GM23338 (cell line): ENCODE results near the gene AFF3. TPM values are rescaled to one million over a fixed set of nuclear protein-coding genes. Genes with fewer than 3 reads are reported as not detected.

Source experiments
- ATAC-seq: fragments of 200-7000 bp; cut with Tn5 transposase; 3 replicates; pipeline ENCODE4 v1.9.1; 2020
- DNase-seq: peaks from one replicate; pipeline ENCODE4 v3.0.0-alpha.2; 2015; ENCODE audit warnings: low spot score
- H2AFZ ChIP-seq: fragments of 200-600 bp; sonication (generic); 2 replicates; pipeline ENCODE4 v1.8.0; 2016; ENCODE audit warnings: antibody characterized with exemption, mild to moderate bottlenecking, moderate library complexity
- H3F3A ChIP-seq: fragments of 200-600 bp; sonication (generic); replicated peaks from 2 replicates; pipeline ENCODE4 v1.8.0; 2017; ENCODE audit warnings: antibody characterized with exemption, mixed run types, low read depth
- H3K27ac ChIP-seq: fragments of 200-600 bp; sonication (generic); 2 replicates; pipeline ENCODE4 v1.6.1; 2016; ENCODE audit warnings: low read depth
- H3K27me3 ChIP-seq: fragments of 200-600 bp; sonication (generic); 2 replicates; pipeline ENCODE4 v1.8.0; 2016; ENCODE audit warnings: mild to moderate bottlenecking, mixed run types, moderate library complexity; ENCODE audit not compliant: insufficient read depth
- H3K36me3 ChIP-seq: fragments of 200-600 bp; sonication (generic); 2 replicates; pipeline ENCODE4 v1.8.0; 2016; ENCODE audit warnings: mild to moderate bottlenecking; ENCODE audit not compliant: insufficient read depth
- H3K4me1 ChIP-seq: fragments of 200-600 bp; sonication (generic); 2 replicates; pipeline ENCODE4 v1.8.0; 2016; ENCODE audit warnings: mild to moderate bottlenecking, moderate library complexity; ENCODE audit not compliant: insufficient read depth
- H3K4me2 ChIP-seq: fragments of 200-600 bp; sonication (generic); 2 replicates; pipeline ENCODE4 v1.7.1; 2017; ENCODE audit warnings: mixed run types
- H3K4me3 ChIP-seq: fragments of 200-600 bp; sonication (generic); 2 replicates; pipeline ENCODE4 v1.6.1; 2016; ENCODE audit warnings: mixed run types
- H3K79me2 ChIP-seq: fragments of 200-600 bp; sonication (generic); replicated peaks from 2 replicates; pipeline ENCODE4 v1.8.0; 2017; ENCODE audit warnings: mild to moderate bottlenecking; ENCODE audit not compliant: insufficient read depth
- H3K9me2 ChIP-seq: fragments of 200-600 bp; sonication (generic); 2 replicates; pipeline ENCODE4 v1.8.0; 2017; ENCODE audit not compliant: insufficient read depth
- H4K20me1 ChIP-seq: fragments of 200-600 bp; sonication (generic); replicated peaks from 2 replicates; pipeline ENCODE4 v1.8.0; 2017; ENCODE audit warnings: mild to moderate bottlenecking; ENCODE audit not compliant: insufficient read depth
- H3K27ac Mint-ChIP-seq: 2 replicates; pipeline ENCODE4 v1.8.0; 2020; ENCODE audit warnings: inconsistent platforms, mild to moderate bottlenecking, moderate library complexity, mixed read lengths
- H3K27me3 Mint-ChIP-seq: 3 replicates; pipeline ENCODE4 v1.8.0; 2022; ENCODE audit warnings: low read depth, mild to moderate bottlenecking, moderate library complexity, mixed read lengths, inconsistent platforms; ENCODE audit not compliant: insufficient read depth, poor library complexity
- H3K36me3 Mint-ChIP-seq: 3 replicates; pipeline ENCODE4 v1.8.0; 2021; ENCODE audit warnings: low read depth, mild to moderate bottlenecking, inconsistent platforms, moderate library complexity, mixed read lengths
- H3K4me1 Mint-ChIP-seq: 3 replicates; pipeline ENCODE4 v1.8.0; 2020; ENCODE audit warnings: mild to moderate bottlenecking, inconsistent platforms, mixed read lengths
- H3K4me3 Mint-ChIP-seq: 3 replicates; pipeline ENCODE4 v1.8.0; 2021; ENCODE audit warnings: moderate library complexity, mild to moderate bottlenecking, inconsistent platforms, mixed read lengths
- H3K9me3 Mint-ChIP-seq: 3 replicates; pipeline ENCODE4 v1.8.0; 2020; ENCODE audit warnings: moderate library complexity, mild to moderate bottlenecking, inconsistent platforms, mixed read lengths
- CREB1 ChIP-seq: fragments of 250-450 bp; sonication (Bioruptor Pico); IDR thresholded peaks from 2 replicates; pipeline ENCODE4 v1.5.0; 2020; ENCODE audit warnings: low read depth, mild to moderate bottlenecking, moderate library complexity
- CTCF ChIP-seq, 2 experiments: fragments of 200-600 bp in 1 of 2; sonication (generic) in 1 of 2; conservative IDR thresholded peaks; 2 replicates each; pipeline versions ENCODE4 v1.5.1 to v1.6.1; 2016 to 2017; ENCODE audit warnings: antibody characterized with exemption in 2 of 2, low read depth in 2 of 2, mild to moderate bottlenecking in 2 of 2, moderate library complexity in 1 of 2
- JUNB ChIP-seq: IDR thresholded peaks from one replicate; pipeline ENCODE4 v1.6.1; 2016; ENCODE audit warnings: antibody characterized with exemption; ENCODE audit not compliant: unreplicated experiment
- NANOG ChIP-seq: IDR thresholded peaks from 2 replicates; pipeline ENCODE4 v1.6.1; 2016; ENCODE audit warnings: antibody characterized with exemption, borderline replicate concordance
- POLR2AphosphoS5 ChIP-seq: IDR thresholded peaks from 2 replicates; pipeline ENCODE4 v1.6.1; 2016; ENCODE audit warnings: antibody characterized with exemption, low read depth
- REST ChIP-seq: IDR thresholded peaks from one replicate; pipeline ENCODE4 v1.6.1; 2018; ENCODE audit warnings: antibody characterized with exemption; ENCODE audit not compliant: unreplicated experiment
- STAT1 ChIP-seq: IDR thresholded peaks from one replicate; pipeline ENCODE4 v1.6.1; 2016; ENCODE audit warnings: antibody characterized with exemption; ENCODE audit not compliant: unreplicated experiment
- ZNF462 ChIP-seq: fragments of 250-450 bp; sonication (Bioruptor Pico); IDR thresholded peaks from 2 replicates; pipeline ENCODE4 v1.5.0; 2020; ENCODE audit warnings: mild to moderate bottlenecking, moderate library complexity
- polyA plus RNA-seq: library from polyadenylated mRNA; unstranded; fragments of >200 nt; fragmentation: Nextera tagmentation; extraction: Ambion mirVana; gene quantifications from 2 replicates; pipeline ENCODE4 v1.2.1, GENCODE V29; 2016
- total RNA-seq: library from RNA; depleted of rRNA; stranded (reverse); fragments of >200 nt; shearing (Covaris generic); gene quantifications from 2 replicates; pipeline ENCODE4 v1.2.3, GENCODE V29; 2014

Gene AFF3
- total and polyA plus RNA-seq, 2 experiments from 2014 or later, result 0.73 to 1.4 TPM

- no peak overlapping the region for H3K4me3 ChIP-seq
- peak in 1 of 2 experiments; percentile 63; a peak in 3 of 4 replicates for TF ChIP-seq CTCF (conservative IDR thresholded peaks at IDR 0.05; ENCODE audit: low read depth in 2 of 2)
- TF ChIP-seq JUNB, result no peak
- Mint-ChIP-seq H3K27ac (no peak overlapping the region), H3K9me3 (peaks cover 15% of the 10 kb centered on the region), H3K36me3 (peaks cover 10% of the 10 kb centered on the region), H3K4me1 (peaks cover 12% of the 10 kb centered on the region; the same call in 2 of the 3 replicates), H3K27me3 (no peaks in the 10 kb centered on the region), H3K4me3 (no peak overlapping the region)
- H3K79me2 ChIP-seq, result no peaks in the 10 kb centered on the region
- DNase-seq (no peak), ATAC-seq (no peak)
- H3F3A ChIP-seq, result no peaks in the 10 kb centered on the region
- H3K27me3 ChIP-seq, result no peaks in the 10 kb centered on the region
- H3K27ac ChIP-seq, result no peak overlapping the region
- H4K20me1 ChIP-seq, result no peaks in the 10 kb centered on the region
- no peaks in the 10 kb centered on the region for H3K9me2 ChIP-seq
- no peak overlapping the region for H3K4me2 ChIP-seq
- H3K36me3 ChIP-seq, result no peaks in the 10 kb centered on the region
- no peak overlapping the region for H2AFZ ChIP-seq
- peaks cover 12% of the 10 kb centered on the region for H3K4me1 ChIP-seq
Measured at GRCh38 chr2:99725820-99726219, 416.6 kb downstream of the AFF3 start.

- H3F3A ChIP-seq, result no peaks in the 10 kb centered on the region
- Mint-ChIP-seq H3K27ac (no peak overlapping the region), H3K4me1 (peaks cover 6% of the 10 kb centered on the region; the same call in 2 of the 3 replicates), H3K4me3 (no peak overlapping the region), H3K9me3 (peaks cover 20% of the 10 kb centered on the region), H3K27me3 (no peaks in the 10 kb centered on the region), H3K36me3 (peaks cover 10% of the 10 kb centered on the region)
- H3K79me2 ChIP-seq, result no peaks in the 10 kb centered on the region
- ATAC-seq (no peak), DNase-seq (no peak)
- no peak overlapping the region for H2AFZ ChIP-seq
- no peak overlapping the region for H3K4me3 ChIP-seq
- H4K20me1 ChIP-seq, result no peaks in the 10 kb centered on the region
- H3K9me2 ChIP-seq, result 0 out of 2 replicates have a peak, but pooled peaks cover 5% of the 10 kb centered on the region
- H3K36me3 ChIP-seq, result no peaks in the 10 kb centered on the region
- H3K27ac ChIP-seq, result no peak overlapping the region
- H3K4me1 ChIP-seq, result peaks cover 12% of the 10 kb centered on the region
- no peak overlapping the region for H3K4me2 ChIP-seq
- H3K27me3 ChIP-seq, result no peaks in the 10 kb centered on the region
- TF ChIP-seq CTCF (conservative IDR thresholded peaks at IDR 0.05; ENCODE audit: low read depth in 2 of 2) (no peak), POLR2AphosphoS5 (no peak), REST (no peak), STAT1 (no peak), CREB1 (CRISPR knock-in tag) (no peak), ZNF462 (CRISPR knock-in tag) (no peak), NANOG (no peak)
Measured at GRCh38 chr2:99722476-99722875, 419.9 kb downstream of the AFF3 start.
